Kidney tubule cell (primary cell): ENCODE data around the gene DDX41.

ENCODE experiments used
- DNase-seq: peaks from one replicate; pipeline ENCODE4 v3.0.0-alpha.2; 2018; ENCODE audit warnings: low spot score

Gene DDX41

GRCh38 chr5:177468685-177469628, 47.8 kb downstream of the DDX41 start:
- DNase-seq = peak; percentile 57

GRCh38 chr5:177468329-177468684, 48.5 kb downstream of the DDX41 start:
- DNase-seq = no peak

GRCh38 chr5:177467436-177467835, 49.3 kb downstream of the DDX41 start:
- no peak for DNase-seq

- DNase-seq = no peak
These were observed 49.9 kb downstream of the DDX41 start for GRCh38 chr5:177466861-177467260.

GRCh38 chr5:177465044-177465443, 51.7 kb downstream of the DDX41 start:
- no peak for DNase-seq

- no peak for DNase-seq
These were observed 54.6 kb downstream of the DDX41 start for GRCh38 chr5:177462021-177462670.
